ENCODE measurements around the gene PLPPR2. TPM values are rescaled to one million over a fixed set of nuclear protein-coding genes. Genes with fewer than 3 reads are reported as not detected.
"Not testable (repeated sequence)": the region's sequence is repeated elsewhere in the genome, so short reads cannot be mapped to it uniquely, and the experiment has no call there.

The PLPPR2 gene, protein sequence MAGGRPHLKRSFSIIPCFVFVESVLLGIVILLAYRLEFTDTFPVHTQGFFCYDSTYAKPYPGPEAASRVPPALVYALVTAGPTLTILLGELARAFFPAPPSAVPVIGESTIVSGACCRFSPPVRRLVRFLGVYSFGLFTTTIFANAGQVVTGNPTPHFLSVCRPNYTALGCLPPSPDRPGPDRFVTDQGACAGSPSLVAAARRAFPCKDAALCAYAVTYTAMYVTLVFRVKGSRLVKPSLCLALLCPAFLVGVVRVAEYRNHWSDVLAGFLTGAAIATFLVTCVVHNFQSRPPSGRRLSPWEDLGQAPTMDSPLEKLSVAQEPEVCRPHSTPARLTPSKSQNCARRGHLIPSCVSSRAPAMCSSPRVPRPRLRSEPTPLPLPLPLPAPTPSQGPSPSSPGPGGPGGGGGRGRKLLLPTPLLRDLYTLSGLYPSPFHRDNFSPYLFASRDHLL
- 10.6 TPM for total RNA-seq
- long read RNA-seq, partial matches to known transcripts = 6 of 12 reads
- long read RNA-seq, other reads (novel, unspliced or antisense) = 5 of 12 reads

DNA sequence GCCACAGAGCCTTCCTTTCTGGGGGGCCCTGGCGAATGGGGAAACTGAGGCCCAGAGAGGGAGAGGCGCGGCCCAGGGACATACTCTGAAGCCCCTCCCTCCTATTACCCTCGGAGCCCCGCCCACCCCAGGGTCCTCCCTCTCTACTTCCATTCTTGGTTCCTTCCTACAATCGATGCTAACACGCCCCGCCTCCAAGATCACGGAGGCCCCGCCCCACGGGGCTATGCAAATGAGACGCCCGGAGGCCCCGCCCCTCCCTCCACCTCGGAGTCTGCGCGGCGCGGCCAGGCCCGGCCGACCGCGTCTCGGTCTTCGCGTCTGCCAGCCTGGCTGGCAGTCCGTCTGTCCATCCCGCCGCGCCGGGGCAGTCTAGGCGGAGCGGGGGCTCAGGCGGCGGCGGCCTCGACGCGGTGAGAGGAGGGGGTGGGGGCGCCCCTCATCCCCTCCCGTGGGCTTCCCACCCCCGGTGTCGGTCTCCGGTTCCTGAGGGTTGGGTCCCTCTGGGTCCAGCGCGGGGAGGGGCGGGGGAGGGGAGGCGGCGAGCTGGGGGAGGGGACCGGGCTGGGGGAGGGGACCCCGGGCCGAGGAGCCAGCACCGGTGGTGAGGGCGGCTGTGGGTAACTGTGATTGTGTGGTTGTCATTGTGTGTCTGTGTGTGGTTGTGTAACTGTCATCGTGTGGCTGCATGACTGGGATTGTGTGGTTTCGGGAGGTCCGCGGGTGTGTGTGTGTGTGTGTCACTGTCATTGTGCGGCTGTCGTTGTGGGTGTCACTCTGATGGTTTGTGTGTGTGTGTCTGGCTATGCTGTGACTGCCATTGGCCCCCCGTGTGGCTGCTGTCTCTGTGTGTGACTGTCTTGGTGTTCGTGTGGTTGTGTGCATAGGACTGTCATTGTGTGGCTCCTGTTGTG, at the start of gene PLPPR2:
PLPPR2 (plus strand) TSS at position 273 of the 914 bp plus-strand sequence. CDS start 2,242 bp downstream, outside the sequence.
- H3K27ac ChIP-seq (replicated peaks) = peak within 1 kb of the TSS; percentile 75
- H3K36me3 ChIP-seq = peaks cover 11% of the 10 kb centered on the region
- H3K9me3 ChIP-seq (replicated peaks) = no peaks in the 10 kb centered on the region
- H3K4me3 ChIP-seq = peak within 1 kb of the TSS; percentile 77
- intact Hi-C loops (cut with micrococcal nuclease) = no loop called here
- H3K27me3 ChIP-seq (ENCODE audit: low read depth) = no peaks in the 10 kb centered on the region
- peak; percentile 96 for DNase-seq
- TF ChIP-seq, protein P1, sequence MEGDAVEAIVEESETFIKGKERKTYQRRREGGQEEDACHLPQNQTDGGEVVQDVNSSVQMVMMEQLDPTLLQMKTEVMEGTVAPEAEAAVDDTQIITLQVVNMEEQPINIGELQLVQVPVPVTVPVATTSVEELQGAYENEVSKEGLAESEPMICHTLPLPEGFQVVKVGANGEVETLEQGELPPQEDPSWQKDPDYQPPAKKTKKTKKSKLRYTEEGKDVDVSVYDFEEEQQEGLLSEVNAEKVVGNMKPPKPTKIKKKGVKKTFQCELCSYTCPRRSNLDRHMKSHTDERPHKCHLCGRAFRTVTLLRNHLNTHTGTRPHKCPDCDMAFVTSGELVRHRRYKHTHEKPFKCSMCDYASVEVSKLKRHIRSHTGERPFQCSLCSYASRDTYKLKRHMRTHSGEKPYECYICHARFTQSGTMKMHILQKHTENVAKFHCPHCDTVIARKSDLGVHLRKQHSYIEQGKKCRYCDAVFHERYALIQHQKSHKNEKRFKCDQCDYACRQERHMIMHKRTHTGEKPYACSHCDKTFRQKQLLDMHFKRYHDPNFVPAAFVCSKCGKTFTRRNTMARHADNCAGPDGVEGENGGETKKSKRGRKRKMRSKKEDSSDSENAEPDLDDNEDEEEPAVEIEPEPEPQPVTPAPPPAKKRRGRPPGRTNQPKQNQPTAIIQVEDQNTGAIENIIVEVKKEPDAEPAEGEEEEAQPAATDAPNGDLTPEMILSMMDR (IDR thresholded peaks at IDR 0.05; ENCODE audit: borderline replicate concordance) = no peak
- peaks cover 22% of the 10 kb centered on the region for H3K4me1 ChIP-seq

DNA sequence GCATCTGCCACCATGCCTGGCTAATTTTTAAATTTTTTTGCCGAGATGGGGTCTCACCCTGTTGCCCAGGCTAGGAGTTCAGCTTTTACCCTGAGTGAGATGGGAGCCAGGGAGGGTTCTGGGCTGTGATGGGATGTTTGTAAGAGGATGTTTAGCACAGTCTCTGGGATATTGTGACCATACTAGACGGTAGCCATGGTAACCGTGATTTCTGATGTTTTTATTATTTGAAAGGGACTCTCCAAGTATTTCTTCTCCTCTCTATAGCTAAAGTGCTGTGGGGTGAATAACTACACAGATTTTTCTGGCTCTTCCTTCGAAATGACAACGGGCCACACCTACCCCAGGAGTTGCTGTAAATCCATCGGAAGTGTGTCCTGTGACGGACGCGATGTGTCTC, 48.9 kb upstream of the PLPPR2 start:
- no peaks in the 10 kb centered on the region for H3K4me1 ChIP-seq
- no peak overlapping the region for H3K4me3 ChIP-seq
- H3K27me3 ChIP-seq (ENCODE audit: low read depth) = peaks cover 10% of the 10 kb centered on the region
- no peaks in the 10 kb centered on the region for H3K36me3 ChIP-seq
- H3K27ac ChIP-seq (replicated peaks) = no peak overlapping the region
- intact Hi-C loops (cut with micrococcal nuclease) = no loop called here
- H3K9me3 ChIP-seq (replicated peaks) = no peaks in the 10 kb centered on the region
- TF ChIP-seq, protein P1 (IDR thresholded peaks at IDR 0.05; ENCODE audit: borderline replicate concordance) = no peak
- DNase-seq = no peak

DNA sequence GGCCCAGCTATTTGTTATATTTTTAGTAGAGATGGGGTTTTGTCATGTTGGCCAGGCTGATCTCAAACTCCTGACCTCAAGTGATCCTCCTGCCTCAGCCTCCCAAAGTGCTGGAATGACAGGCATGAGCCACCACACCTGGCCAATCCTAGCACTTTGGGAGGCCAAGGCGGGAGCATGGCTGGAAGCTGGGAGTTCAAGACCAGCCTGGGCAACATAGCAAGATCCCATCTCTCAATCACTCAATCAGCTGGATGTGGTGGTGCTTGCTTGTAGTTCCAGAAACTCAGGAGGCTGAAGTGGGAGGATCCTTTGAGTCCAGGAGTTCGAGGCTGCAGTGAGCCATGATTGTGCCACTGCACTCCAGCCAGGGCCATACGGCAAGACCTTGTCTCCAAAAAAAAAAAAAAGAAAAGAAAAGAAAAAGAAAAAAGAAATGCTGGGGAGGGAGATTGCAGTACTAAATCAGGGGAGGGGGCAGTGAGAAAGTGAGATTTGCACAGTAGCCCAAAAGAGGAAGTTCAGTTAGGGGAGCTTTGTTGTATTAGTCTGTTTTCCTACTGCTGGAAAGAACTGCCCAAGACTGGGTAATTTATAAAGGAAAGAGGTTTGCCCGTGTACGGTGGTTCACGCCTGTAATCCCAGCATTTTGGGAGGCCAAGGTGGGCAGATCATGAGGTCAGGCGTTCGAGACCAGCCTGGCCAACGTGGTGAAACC, 34.8 kb upstream of the PLPPR2 start:
- H3K9me3 ChIP-seq (replicated peaks); H3K27me3 ChIP-seq (ENCODE audit: low read depth); DNase-seq; H3K36me3 ChIP-seq; H3K4me3 ChIP-seq; intact Hi-C loops (cut with micrococcal nuclease); H3K27ac ChIP-seq (replicated peaks): not testable (repeated sequence)
- peaks cover 25% of the 10 kb centered on the region for H3K4me1 ChIP-seq

DNA sequence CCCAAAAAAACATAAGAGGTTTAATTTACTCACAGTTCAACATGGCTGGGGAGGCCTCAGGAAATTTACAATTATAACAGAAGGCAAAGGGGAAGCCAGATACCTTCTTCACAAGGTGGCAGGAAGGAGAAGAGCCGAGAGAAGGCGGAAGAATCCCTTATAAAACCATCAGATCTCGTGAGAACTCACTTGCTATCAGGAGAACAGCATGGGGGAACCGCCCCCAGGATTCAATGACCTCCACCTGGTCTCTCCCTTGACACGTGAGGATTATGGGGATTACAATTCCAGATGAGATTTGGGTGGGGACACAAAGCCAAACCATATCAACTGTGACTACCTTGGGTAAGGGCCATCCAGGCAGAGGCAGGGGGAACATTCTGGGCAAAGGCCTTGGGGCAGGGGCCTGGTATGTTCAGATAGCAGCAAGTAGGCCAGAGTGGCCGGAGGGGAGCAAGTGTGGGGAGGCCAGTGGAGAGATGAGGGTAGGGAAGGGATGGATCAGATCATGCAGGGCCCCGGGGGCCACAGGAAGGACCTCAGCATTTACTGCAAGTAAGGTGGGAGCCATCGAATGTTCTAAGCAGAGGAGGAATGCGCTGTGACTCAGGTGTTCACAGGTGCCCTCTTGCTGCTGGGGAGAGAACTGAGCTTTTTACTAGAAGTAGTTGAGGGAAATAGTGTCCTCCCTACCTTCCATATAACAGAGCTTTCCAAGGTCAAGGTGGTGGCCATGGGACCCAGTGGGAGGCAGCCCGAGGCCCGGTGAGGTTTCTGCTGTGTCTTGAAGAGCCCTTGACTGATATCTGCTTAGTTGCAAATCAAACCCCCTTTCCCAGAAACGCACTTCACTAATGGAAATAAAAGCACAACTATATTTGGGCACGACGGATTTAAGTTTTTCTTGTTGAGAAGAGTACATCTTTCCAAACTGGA, 33.8 kb upstream of the PLPPR2 start:
- H3K9me3 ChIP-seq (replicated peaks) = no peaks in the 10 kb centered on the region
- TF ChIP-seq, protein P1 (IDR thresholded peaks at IDR 0.05; ENCODE audit: borderline replicate concordance) = no peak
- H3K27me3 ChIP-seq (ENCODE audit: low read depth) = no peaks in the 10 kb centered on the region
- peaks cover 25% of the 10 kb centered on the region for H3K4me1 ChIP-seq
- peak overlapping the region; percentile 82 for H3K27ac ChIP-seq (replicated peaks)
- H3K4me3 ChIP-seq = no peak overlapping the region
- intact Hi-C loops (cut with micrococcal nuclease) = no loop called here
- DNase-seq = no peak
- peaks cover 7% of the 10 kb centered on the region for H3K36me3 ChIP-seq

DNA sequence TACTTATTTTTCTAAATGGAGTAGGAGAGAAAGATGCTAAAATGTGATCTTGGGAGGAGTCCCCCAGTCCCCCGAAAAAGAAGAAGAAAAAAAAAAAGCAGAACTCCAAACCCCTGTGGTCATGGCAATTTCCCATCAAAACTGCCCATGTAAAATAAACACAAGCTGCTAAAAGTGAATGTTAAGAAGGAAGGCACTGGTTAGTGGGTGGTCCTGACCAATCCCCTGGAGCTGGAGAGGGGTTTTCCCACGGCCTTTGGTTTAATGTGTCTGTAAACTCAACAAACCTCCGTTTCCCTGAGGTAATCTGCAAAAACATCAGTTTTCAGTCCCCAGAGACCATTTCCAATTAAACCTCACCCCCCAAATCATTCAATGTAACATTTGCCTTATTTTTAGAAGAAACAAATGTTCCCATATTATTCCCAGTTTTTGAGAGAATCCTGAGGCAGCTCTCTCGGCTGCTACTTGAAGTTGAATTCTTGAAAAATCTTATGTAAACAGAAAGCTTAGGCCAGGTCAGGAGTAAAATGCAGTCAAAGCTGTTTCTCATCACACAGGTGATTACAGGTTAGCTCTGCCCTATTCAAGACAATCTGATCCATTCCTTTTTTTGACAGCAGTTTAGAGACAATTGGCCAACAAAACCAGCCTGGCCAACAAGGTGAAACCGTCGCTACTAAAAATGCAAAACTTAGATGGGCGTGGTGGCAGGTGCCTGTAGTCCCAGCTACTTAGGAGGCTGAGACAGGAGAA, 32.8 kb upstream of the PLPPR2 start:
- Histone ChIP-seq H3K9me3 (replicated peaks) (no peaks in the 10 kb centered on the region), H3K27me3 (ENCODE audit: low read depth) (no peaks in the 10 kb centered on the region), H3K4me1 (peaks cover 25% of the 10 kb centered on the region), H3K36me3 (peaks cover 17% of the 10 kb centered on the region), H3K4me3 (no peak overlapping the region), H3K27ac (replicated peaks) (peak overlapping the region; percentile 82)
- no peak for DNase-seq
- TF ChIP-seq, protein P1 (IDR thresholded peaks at IDR 0.05; ENCODE audit: borderline replicate concordance) = no peak
- intact Hi-C loops (cut with micrococcal nuclease) = no loop called here

Measured in left ventricle myocardium inferior (tissue), 1 donor.